Pancreas (tissue), 10 donors: Measurements from ENCODE around the gene NFATC3. TPM values are rescaled to one million over a fixed set of nuclear protein-coding genes. Genes with fewer than 3 reads are reported as not detected.

Source experiments
- ATAC-seq, 4 donors: fragments of 200-7000 bp; cut with Tn5 transposase; one replicate each; pipeline versions ENCODE4 v1.8.0 to v1.9.1; 2020; ENCODE audit warnings: mild to moderate bottlenecking in 4 of 4, moderate library complexity in 4 of 4
- DNase-seq, 6 donors: peaks; one replicate each; pipeline ENCODE4 v3.0.0-alpha.2; 2020
- FAIRE-seq: peaks from 2 replicates; lab custom pipeline; 2012; peaks lifted over from hg19 to GRCh38; lab: Jason Lieb, UNC
- H3K27ac ChIP-seq, 4 donors: fragments of 200-600 bp; sonication (generic); 1 replicate in 3 of 4; 2 replicates in 1 of 4; pipeline versions ENCODE4 v1.5.0 to v1.8.0; 2020
- H3K27me3 ChIP-seq, 4 donors: fragments of 200-600 bp; one replicate each; pipeline ENCODE4 v1.8.0; 2021
- H3K36me3 ChIP-seq, 3 donors: fragments of 200-600 bp; sonication (generic) in 1 of 3; one replicate each; pipeline versions ENCODE4 v1.5.0 to v1.8.0; 2020 to 2021
- H3K4me1 ChIP-seq, 3 donors: fragments of 200-600 bp; one replicate each; pipeline ENCODE4 v1.8.0; 2021
- H3K4me3 ChIP-seq, 4 donors: fragments of 200-600 bp; sonication (generic) in 2 of 4; one replicate each; pipeline versions ENCODE4 v1.5.0 to v1.8.0; 2020 to 2021
- H3K9me3 ChIP-seq, 4 donors: fragments of 200-600 bp; one replicate each; pipeline ENCODE4 v1.8.0; 2021
- CTCF ChIP-seq, 4 donors: fragments of 200-600 bp; sonication (generic) in 3 of 4; IDR thresholded peaks; one replicate each; pipeline versions ENCODE4 v1.5.0 to v1.8.0; 2021; ENCODE audit warnings: antibody characterized with exemption in 4 of 4
- WGBS, 2 donors: extraction: QIAGEN DNeasy Blood & Tissue Kit; methylation state at CpG; one replicate each; pipeline ENCODE4 v1.1.7; 2013; 5-methylcytosine and 5-hydroxymethylcytosine counted together
- intact Hi-C, 3 donors: fragments of 100-400 bp; cut with DNase I; formaldehyde crosslinking; loops; one replicate each; pipeline versions ENCODE4 v1.11.1 to v1.14.2; 2022
- polyA plus RNA-seq, 2 donors: library from polyadenylated mRNA; stranded (reverse); fragments of 200-250 nt; gene quantifications; one replicate each; pipeline ENCODE4 v1.2.3, GENCODE V29; 2013
- total RNA-seq, 6 donors: library from RNA; stranded (reverse); fragmentation: NEBNext Ultra II Directional in 4 of 6; extraction: Animal tissue kit (Norgen Biotek cat#: 25700) in 4 of 6; gene quantifications; one replicate each; pipeline versions ENCODE4 v1.2.1 to v1.2.4, GENCODE V29; 2021 to 2023
- donor health status: healthy with polysubstance abuse.
- donor health status: DM: no; HTN: no; CAD: no; lungs with moderate emphysema.
- donor health status: DM: no; HTN: no; CAD: no.
- donor health status: control.
- donor health status: control.
- donor health status: Bipolar disorder and iron deficiency.
- donor health status: DM: yes; HTN: yes; CAD: no.
- donor health status: DM: no; HTN: no; CAD: no.
- donor health status: DM: no; HTN: no; CAD: no.
- donor health status: DM: yes; HTN: yes; CAD: no.

Gene NFATC3
- total and polyA plus RNA-seq, 8 donors, result 3.8 to 19.3 (median 12.5) TPM

GRCh38 chr16:68087688-68088087 is 2.5 kb downstream of the NFATC3 start:
- ATAC-seq (no peak), DNase-seq (no peak), FAIRE-seq (no peak)
- Histone ChIP-seq H3K36me3 (no peaks in the 10 kb centered on the region), H3K9me3 (no peaks in the 10 kb centered on the region), H3K27ac (no peak overlapping the region), H3K27me3 (no peaks in the 10 kb centered on the region), H3K4me3 (no peak overlapping the region), H3K4me1 (peaks cover 13 to 43% (median 42%) of the 10 kb centered on the region in 3 donors)
- no peak for TF ChIP-seq CTCF (IDR thresholded peaks at IDR 0.05)
- WGBS, 2 donors, result 81 to 86% methylated on average over 2 of the region's 2 CpGs
- intact Hi-C loops, result loop anchor here in 2 of 3 donors (10.0 kb wide), 2 partner anchors 137 to 147 kb away; partner anchors contain the start of gene ESRP2 (in 1 of the 2)

- no peak overlapping the region for H3K27ac ChIP-seq
These were observed 3.2 kb downstream of the NFATC3 start for GRCh38 chr16:68088130-68088972.

DNA sequence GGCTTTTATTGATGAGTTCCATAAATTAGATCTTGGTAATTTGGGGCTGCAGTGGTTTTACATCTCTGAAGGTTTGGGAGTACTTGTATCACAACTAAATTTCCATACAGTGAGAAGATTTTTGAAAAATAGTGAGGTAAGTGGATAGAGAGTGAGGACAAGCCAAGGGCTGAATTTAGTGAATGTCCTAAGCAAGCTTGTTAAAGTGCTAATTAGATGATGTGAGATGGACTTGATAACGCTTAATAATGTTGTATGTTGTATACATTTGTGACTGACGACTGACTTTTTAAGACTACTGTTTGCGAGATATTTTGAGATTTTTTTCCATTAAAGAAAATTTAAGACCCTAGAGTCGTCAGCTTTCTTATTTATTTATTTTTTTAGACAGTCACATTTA is 3.9 kb downstream of the NFATC3 start:
- H3K4me1 ChIP-seq, result peaks cover 13 to 44% (median 42%) of the 10 kb centered on the region in 3 donors
- WGBS, 2 donors, result 59 to 67% methylated on average over 4 of the region's 4 CpGs
- DNase-seq (no peak), FAIRE-seq (no peak), ATAC-seq (no peak)
- H3K27ac ChIP-seq, result no peak overlapping the region
- no peaks in the 10 kb centered on the region for H3K27me3 ChIP-seq
- H3K9me3 ChIP-seq, result no peaks in the 10 kb centered on the region
- intact Hi-C loops, result loop anchor here in 2 of 3 donors (10.0 kb wide), 2 partner anchors 136 to 146 kb away; partner anchors contain the start of gene ESRP2 (in 1 of the 2)
- no peak for TF ChIP-seq CTCF (IDR thresholded peaks at IDR 0.05)
- no peaks in the 10 kb centered on the region for H3K36me3 ChIP-seq
- H3K4me3 ChIP-seq, result no peak overlapping the region

More at GRCh38 chr16:68088130-68088972, 3.2 kb downstream of the NFATC3 start:
- 86 to 90% methylated on average over 9 of the region's 9 CpGs for WGBS, 2 donors
- intact Hi-C loops, result loop anchor here in 2 of 3 donors (10.0 kb wide), 2 partner anchors 136 to 146 kb away; partner anchors contain the start of gene ESRP2 (in 1 of the 2)
- no peak for TF ChIP-seq CTCF (IDR thresholded peaks at IDR 0.05)
- Histone ChIP-seq H3K36me3 (no peaks in the 10 kb centered on the region), H3K4me3 (no peak overlapping the region), H3K27me3 (no peaks in the 10 kb centered on the region), H3K4me1 (peaks cover 13 to 43% (median 42%) of the 10 kb centered on the region in 3 donors), H3K9me3 (no peaks in the 10 kb centered on the region)
- ATAC-seq (no peak), FAIRE-seq (peak; percentile 54), DNase-seq (no peak)

- Histone ChIP-seq H3K4me3 (no peak overlapping the region), H3K27ac (no peak overlapping the region), H3K9me3 (no peaks in the 10 kb centered on the region), H3K36me3 (no peaks in the 10 kb centered on the region), H3K4me1 (peaks cover 13 to 42% (median 41%) of the 10 kb centered on the region in 3 donors), H3K27me3 (no peaks in the 10 kb centered on the region)
- no peak for FAIRE-seq
- ATAC-seq, result no peak
- WGBS, 2 donors, result 11 to 15% methylated on average over 3 of the region's 3 CpGs
- no peak for DNase-seq
- intact Hi-C loops, result no loop called here
- TF ChIP-seq CTCF (IDR thresholded peaks at IDR 0.05), result no peak
These were observed 5.0 kb downstream of the NFATC3 start for GRCh38 chr16:68090130-68090529.
